Islet precursor cell (in vitro differentiated cells): ENCODE results near the gene GLRX5.

Experiments used
- DNase-seq: peaks from one replicate; pipeline ENCODE4 v3.0.0-alpha.2; 2018

The GLRX5 gene

GRCh38 chr14:95500201-95500681 lies 34.6 kb upstream of the GLRX5 start:
- no peak for DNase-seq

GRCh38 chr14:95500772-95501401 lies 34.0 kb upstream of the GLRX5 start:
- no peak for DNase-seq

GRCh38 chr14:95502381-95502950 lies 32.4 kb upstream of the GLRX5 start:
- DNase-seq, result no peak

GRCh38 chr14:95503365-95504134 lies 31.3 kb upstream of the GLRX5 start:
- DNase-seq, result no peak

- DNase-seq, result no peak
Observed at GRCh38 chr14:95504135-95505029, 30.5 kb upstream of the GLRX5 start.

GRCh38 chr14:95505030-95505589 lies 29.7 kb upstream of the GLRX5 start:
- no peak for DNase-seq

GRCh38 chr14:95507174-95507573 lies 27.7 kb upstream of the GLRX5 start:
- DNase-seq, result peak; percentile 87

GRCh38 chr14:95507701-95508103 lies 27.1 kb upstream of the GLRX5 start:
- peak; percentile 94 for DNase-seq

- DNase-seq, result peak; percentile 35
Observed at GRCh38 chr14:95508377-95508776, 26.5 kb upstream of the GLRX5 start.

GRCh38 chr14:95509495-95509894 lies 25.4 kb upstream of the GLRX5 start:
- DNase-seq, result no peak

GRCh38 chr14:95510344-95510743 lies 24.5 kb upstream of the GLRX5 start:
- DNase-seq, result peak; percentile 49

- peak; percentile 58 for DNase-seq
Observed at GRCh38 chr14:95510804-95511203, 24.0 kb upstream of the GLRX5 start.

- DNase-seq, result peak; percentile 45
Observed at GRCh38 chr14:95511687-95512086, 23.2 kb upstream of the GLRX5 start.

- no peak for DNase-seq
Observed at GRCh38 chr14:95513291-95513690, 21.6 kb upstream of the GLRX5 start.

- no peak for DNase-seq
Observed at GRCh38 chr14:95514131-95515079, 20.4 kb upstream of the GLRX5 start.

- peak; percentile 84 for DNase-seq
Observed at GRCh38 chr14:95515080-95515489, 19.8 kb upstream of the GLRX5 start.

- DNase-seq, result peak; percentile 84
Observed at GRCh38 chr14:95515596-95516552, 19.0 kb upstream of the GLRX5 start.

- peak; percentile 66 for DNase-seq
Observed at GRCh38 chr14:95516554-95517181, 18.2 kb upstream of the GLRX5 start, which contains the start of gene SYNE3. TSS of gene SYNE3 (minus strand) at chr14:95516650. CDS start at chr14:95475821, 40,829 bp downstream.

GRCh38 chr14:95518045-95518751 lies 16.7 kb upstream of the GLRX5 start:
- DNase-seq, result peak; percentile 50
